HepG2 (cell line): ENCODE results near the gene HLF. TPM values are rescaled to one million over a fixed set of nuclear protein-coding genes. Genes with fewer than 3 reads are reported as not detected.

Source experiments
- ATF6 ChIP-seq: sonication (generic); formaldehyde crosslinking; conservative IDR thresholded peaks from 2 replicates; pipeline ENCODE4 v1.4.0; 2020; ENCODE audit warnings: missing genetic modification reagents
- BHLHE40 ChIP-seq: IDR thresholded peaks from 2 replicates; pipeline ENCODE4 v1.6.1; 2011; ENCODE audit warnings: low read length, improper control_type of control experiment
- ESRRA ChIP-seq: sonication (generic); formaldehyde crosslinking; IDR thresholded peaks from 2 replicates; pipeline ENCODE4 v1.5.1; 2020; ENCODE audit warnings: mild to moderate bottlenecking, low read depth, missing genetic modification reagents
- FOXP1 ChIP-seq, 2 experiments: fragments of 450-650 bp in 1 of 2; IDR thresholded peaks; 2 replicates each; pipeline ENCODE4 v1.6.1; 2017 to 2018; ENCODE audit warnings: antibody characterized with exemption in 1 of 2
- GATA4 ChIP-seq: sonication (generic); IDR thresholded peaks from 2 replicates; pipeline ENCODE4 v1.6.1; 2016; ENCODE audit warnings: antibody characterized with exemption, low read depth, borderline replicate concordance
- GFI1 ChIP-seq: sonication (generic); formaldehyde crosslinking; IDR thresholded peaks from 2 replicates; pipeline ENCODE4 v1.5.0; 2020; ENCODE audit warnings: missing genetic modification reagents, mild to moderate bottlenecking, borderline replicate concordance
- GLMP ChIP-seq: sonication (generic); formaldehyde crosslinking; IDR thresholded peaks from 2 replicates; pipeline ENCODE4 v1.9.0; 2021; ENCODE audit warnings: missing genetic modification reagents, mild to moderate bottlenecking, borderline replicate concordance
- HES4 ChIP-seq: sonication (generic); formaldehyde crosslinking; IDR thresholded peaks from 2 replicates; pipeline ENCODE4 v1.9.0; 2021; ENCODE audit warnings: mild to moderate bottlenecking, missing genetic modification reagents, borderline replicate concordance
- IKZF5 ChIP-seq: IDR thresholded peaks from 2 replicates; pipeline ENCODE4 v1.6.1; 2018; ENCODE audit warnings: missing genetic modification reagents, mild to moderate bottlenecking, missing compliant biosample characterization
- LRRFIP1 ChIP-seq: sonication (generic); formaldehyde crosslinking; conservative IDR thresholded peaks from 2 replicates; pipeline ENCODE4 v1.4.0; 2020; ENCODE audit warnings: missing genetic modification reagents
- NAIF1 ChIP-seq: sonication (generic); formaldehyde crosslinking; IDR thresholded peaks from 2 replicates; pipeline ENCODE4 v1.5.0; 2020; ENCODE audit warnings: mild to moderate bottlenecking, missing genetic modification reagents, borderline replicate concordance
- PATZ1 ChIP-seq: sonication (generic); formaldehyde crosslinking; IDR thresholded peaks from 2 replicates; pipeline ENCODE4 v1.4.0; 2020; ENCODE audit warnings: missing genetic modification reagents
- REL ChIP-seq: sonication (generic); formaldehyde crosslinking; conservative IDR thresholded peaks from 2 replicates; pipeline ENCODE4 v1.8.0; 2022; ENCODE audit warnings: mild to moderate bottlenecking, missing genetic modification reagents, moderate library complexity
- SMAD1 ChIP-seq: sonication (generic); formaldehyde crosslinking; IDR thresholded peaks from 2 replicates; pipeline ENCODE4 v1.4.0; 2020; ENCODE audit warnings: missing genetic modification reagents, low read depth, mild to moderate bottlenecking, borderline replicate concordance
- STAT5B ChIP-seq: sonication (generic); formaldehyde crosslinking; IDR thresholded peaks from 2 replicates; pipeline ENCODE4 v1.4.0; 2020; ENCODE audit warnings: missing genetic modification reagents
- ZFP36L2 ChIP-seq: sonication (generic); formaldehyde crosslinking; IDR thresholded peaks from 2 replicates; pipeline ENCODE4 v1.4.0; 2020; ENCODE audit warnings: missing genetic modification reagents
- ZFY ChIP-seq: sonication (generic); formaldehyde crosslinking; IDR thresholded peaks from 2 replicates; pipeline ENCODE4 v1.4.0; 2020; ENCODE audit warnings: missing genetic modification reagents
- ZMYM4 ChIP-seq: sonication (generic); formaldehyde crosslinking; IDR thresholded peaks from 2 replicates; pipeline ENCODE4 v1.8.1; 2023; ENCODE audit warnings: mild to moderate bottlenecking, missing genetic modification reagents
- ZNF331 ChIP-seq: sonication (generic); formaldehyde crosslinking; IDR thresholded peaks from 2 replicates; pipeline ENCODE4 v1.4.0; 2020; ENCODE audit warnings: missing genetic modification reagents
- ZNF44 ChIP-seq: sonication (generic); formaldehyde crosslinking; IDR thresholded peaks from 2 replicates; pipeline ENCODE4 v1.5.1; 2020; ENCODE audit warnings: mild to moderate bottlenecking, missing genetic modification reagents
- ZNF644 ChIP-seq: IDR thresholded peaks from 2 replicates; pipeline ENCODE4 v1.6.1; 2016; ENCODE audit warnings: low read depth
- polyA plus RNA-seq, 8 experiments: library from polyadenylated mRNA; depleted of rRNA in 3 of 8; stranded (reverse) in 7 of 8; unstranded in 1 of 8; fragments of >200 nt; fragmentation: Illumina TruSeq in 4 of 8; extraction: Trizol in 4 of 8; gene quantifications; 2 replicates each; pipeline versions ENCODE4 v1.2.1 to v1.2.3, GENCODE V29; 2011 to 2016; ENCODE audit warnings: low read depth in 4 of 8, missing spikeins in 1 of 8, mixed read lengths in 1 of 8; ENCODE audit not compliant: insufficient read depth in 1 of 8
- total RNA-seq, 5 experiments: library from RNA; depleted of rRNA; stranded (reverse); fragments of >200 nt; fragmentation: Illumina TruSeq; extraction: Trizol; gene quantifications; 2 replicates each; pipeline ENCODE4 v1.2.3, GENCODE V29; 2016; ENCODE audit warnings: low read depth in 1 of 5

HLF gene
- total and polyA plus RNA-seq, 2 of the 13 experiments (the other 11 are each of a cell fraction or from before 2014, with no cell fraction given) = 202 to 346 TPM

GRCh38 chr17:55268649-55269480 is 4.1 kb downstream of the HLF start (continued):
- TF ChIP-seq ATF6 (CRISPR knock-in tag) (no peak), IKZF5 (CRISPR knock-in tag) (peak; percentile 38; the same call in 1 of the 2 replicates), ZMYM4 (CRISPR knock-in tag) (no peak; the same call in 1 of the 2 replicates), ZFP36L2 (CRISPR knock-in tag) (no peak), SMAD1 (CRISPR knock-in tag) (no peak), GATA4 (no peak), LRRFIP1 (CRISPR knock-in tag) (no peak), ESRRA (CRISPR knock-in tag) (no peak), ZNF331 (0 out of 2 replicates have a peak, but pooled peaks have one; percentile 8), STAT5B (CRISPR knock-in tag) (no peak), ZNF44 (CRISPR knock-in tag) (no peak), BHLHE40 (no peak), NAIF1 (CRISPR knock-in tag) (no peak), REL (CRISPR knock-in tag) (0 out of 2 replicates have a peak, but pooled peaks have one; percentile 60), FOXP1 (IDR thresholded peaks at IDR 0.05) (no peak), FOXP1 (CRISPR knock-in tag; IDR thresholded peaks at IDR 0.05) (no peak), GFI1 (CRISPR knock-in tag) (no peak), ZFY (no peak), GLMP (CRISPR knock-in tag) (no peak), PATZ1 (CRISPR knock-in tag) (0 out of 2 replicates have a peak, but pooled peaks have one; percentile 3), HES4 (CRISPR knock-in tag) (no peak), ZNF644 (CRISPR knock-in tag) (no peak)
